ENCODE measurements around the gene NUDCD3.

- no peak for TF ChIP-seq CTCF (IDR thresholded peaks at IDR 0.05)
- no peak for TF ChIP-seq POLR2A (IDR thresholded peaks at IDR 0.05; ENCODE audit: low read depth)
- no peak for TF ChIP-seq POLR2AphosphoS5 (IDR thresholded peaks at IDR 0.05)
- no peak for TF ChIP-seq EP300 (IDR thresholded peaks at IDR 0.05)
Measured at GRCh38 chr7:44461387-44461786, 29.1 kb downstream of the NUDCD3 start.

All from esophagus muscularis mucosa (tissue), 4 donors.